TTC549 (cell line): ENCODE measurements around the gene SBF2.
A peak's percentile ranks its signal among the peaks of the same experiment; 100 is the strongest.
"Not testable (repeated sequence)": the region's sequence is repeated elsewhere in the genome, so short reads cannot be mapped to it uniquely, and the experiment has no call there.

ENCODE experiments used
- FAIRE-seq: peaks from 2 replicates; lab custom pipeline; 2012; peaks lifted over from hg19 to GRCh38; lab: Jason Lieb, UNC

Gene SBF2

DNA sequence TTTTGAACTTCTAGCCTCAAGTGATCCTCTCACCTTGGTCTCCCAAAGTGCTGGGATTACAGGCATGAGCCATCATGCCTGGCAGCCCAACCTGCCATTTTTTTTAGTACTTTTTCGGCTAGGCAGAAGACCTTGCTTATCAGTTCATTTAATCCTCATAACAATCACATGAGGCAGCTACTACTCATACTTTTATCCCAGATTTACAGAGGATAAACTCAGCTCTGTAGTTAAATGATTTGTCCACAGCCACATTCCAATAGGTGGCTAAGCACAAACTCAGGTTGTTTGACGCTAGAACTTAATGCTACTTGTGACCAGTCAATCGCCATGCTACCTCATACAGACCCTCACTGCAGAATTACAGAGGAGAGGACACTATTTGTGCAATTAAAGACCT is 28.1 kb downstream of the SBF2 start:
- FAIRE-seq: no peak

DNA sequence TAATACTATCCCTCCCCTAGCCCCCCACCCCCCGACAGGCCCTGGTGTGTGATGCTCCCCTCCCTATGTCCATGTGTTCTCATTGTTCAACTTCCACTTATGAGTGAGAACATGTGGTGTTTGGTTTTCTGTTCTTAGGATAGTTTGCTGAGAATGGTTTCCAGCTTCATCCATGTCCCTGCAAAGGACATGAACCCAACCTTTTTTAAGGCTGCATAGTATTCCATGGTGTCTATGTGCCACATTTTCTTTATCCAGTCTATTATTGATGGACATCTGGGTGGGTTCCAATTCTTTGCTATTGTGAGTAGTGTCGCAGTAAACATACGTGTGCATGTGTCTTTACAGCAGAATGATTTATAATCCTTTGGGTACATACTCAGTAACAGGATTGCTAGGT is 29.3 kb downstream of the SBF2 start:
- not testable (repeated sequence) for FAIRE-seq

DNA sequence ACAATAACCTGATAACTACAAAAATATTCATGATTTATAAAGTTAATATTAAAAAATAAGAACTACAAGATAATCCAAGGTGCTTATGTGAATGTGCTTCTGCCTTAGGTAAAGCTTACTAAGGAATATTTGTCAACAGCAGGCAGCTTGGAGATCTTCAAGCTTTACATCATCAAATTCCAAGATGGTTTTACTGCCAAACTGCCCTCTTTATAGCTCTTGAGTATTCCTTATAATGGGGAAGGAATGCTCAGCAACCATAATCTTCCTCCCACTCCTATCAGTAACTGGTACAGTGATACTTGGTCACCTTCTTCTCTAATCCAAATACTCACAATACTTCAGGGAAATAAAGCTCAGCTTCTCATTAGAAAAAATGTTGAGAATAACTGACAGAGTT is 30.1 kb downstream of the SBF2 start:
- FAIRE-seq: no peak

DNA sequence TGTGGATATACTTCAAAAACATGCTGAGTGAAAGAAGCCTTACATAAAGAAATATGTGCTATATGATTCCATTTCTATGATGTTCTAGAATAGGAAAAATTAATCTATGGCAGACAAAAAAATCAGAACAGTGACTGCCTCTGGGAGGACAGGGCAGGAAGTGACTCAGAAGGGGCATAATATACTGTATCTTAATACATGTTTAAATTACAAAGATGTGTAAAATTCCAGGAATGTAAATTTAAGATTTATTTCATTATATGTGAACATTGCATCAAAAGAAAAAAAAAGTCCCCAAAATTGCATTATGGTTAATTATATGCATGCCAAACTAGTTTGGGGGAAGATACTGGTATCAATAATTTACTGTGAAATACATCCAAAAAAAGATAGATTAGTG is 32.2 kb downstream of the SBF2 start:
- no peak for FAIRE-seq

DNA sequence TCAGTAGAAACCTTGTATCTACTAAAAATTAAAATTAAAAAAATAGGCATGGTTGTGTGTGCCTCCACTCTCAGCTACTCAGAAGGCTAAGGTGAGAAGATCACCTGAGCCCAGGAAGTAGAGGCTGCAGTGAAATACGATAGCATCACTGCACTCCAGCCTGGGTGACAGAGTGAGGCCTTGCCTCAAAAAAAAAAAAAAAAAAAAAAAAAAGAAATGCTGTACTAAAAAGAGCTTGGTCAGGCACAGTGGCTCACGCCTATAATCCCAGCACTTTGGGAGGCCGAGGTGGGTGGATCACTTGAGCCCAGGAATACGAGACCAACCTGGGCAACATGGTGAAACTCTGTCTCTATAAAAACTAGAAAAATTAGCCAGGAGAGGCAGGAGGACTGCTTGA is 36.5 kb downstream of the SBF2 start:
- no peak for FAIRE-seq

GRCh38 chr11:10255388-10256125 is 38.5 kb downstream of the SBF2 start:
- no peak for FAIRE-seq

DNA sequence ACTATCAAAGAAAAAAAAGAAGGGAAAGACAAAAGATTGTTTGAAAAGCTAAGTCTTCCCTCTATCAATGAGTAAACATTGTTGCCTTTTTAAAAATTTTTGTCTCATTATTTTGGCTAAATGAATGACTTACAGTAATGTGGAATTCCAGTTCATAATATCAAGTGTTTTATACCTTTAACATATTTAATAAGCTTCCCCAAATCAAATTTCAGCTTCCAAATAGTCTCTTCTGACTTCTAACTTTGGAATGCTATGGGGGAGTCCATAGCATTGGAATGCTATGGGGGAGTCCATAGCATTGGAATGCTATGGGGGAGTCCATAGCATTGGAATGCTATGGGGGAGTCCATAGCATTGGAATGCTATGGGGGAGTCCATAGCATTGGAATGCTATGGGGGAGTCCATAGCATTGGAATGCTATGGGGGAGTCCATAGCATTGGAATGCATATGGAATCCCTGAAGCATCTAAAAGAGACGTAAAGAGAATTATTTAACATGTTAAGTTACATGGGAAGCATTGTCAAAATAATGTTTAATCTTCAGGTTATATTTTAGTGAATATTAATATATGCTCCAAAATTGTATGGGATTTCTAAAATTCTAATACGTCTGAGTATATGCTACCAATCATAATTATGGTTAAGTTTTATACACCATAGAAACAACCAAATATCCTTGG is 44.4 kb downstream of the SBF2 start:
- not testable (repeated sequence) for FAIRE-seq

- FAIRE-seq: no peak
Observed at GRCh38 chr11:10247011-10247410, 47.0 kb downstream of the SBF2 start.

DNA sequence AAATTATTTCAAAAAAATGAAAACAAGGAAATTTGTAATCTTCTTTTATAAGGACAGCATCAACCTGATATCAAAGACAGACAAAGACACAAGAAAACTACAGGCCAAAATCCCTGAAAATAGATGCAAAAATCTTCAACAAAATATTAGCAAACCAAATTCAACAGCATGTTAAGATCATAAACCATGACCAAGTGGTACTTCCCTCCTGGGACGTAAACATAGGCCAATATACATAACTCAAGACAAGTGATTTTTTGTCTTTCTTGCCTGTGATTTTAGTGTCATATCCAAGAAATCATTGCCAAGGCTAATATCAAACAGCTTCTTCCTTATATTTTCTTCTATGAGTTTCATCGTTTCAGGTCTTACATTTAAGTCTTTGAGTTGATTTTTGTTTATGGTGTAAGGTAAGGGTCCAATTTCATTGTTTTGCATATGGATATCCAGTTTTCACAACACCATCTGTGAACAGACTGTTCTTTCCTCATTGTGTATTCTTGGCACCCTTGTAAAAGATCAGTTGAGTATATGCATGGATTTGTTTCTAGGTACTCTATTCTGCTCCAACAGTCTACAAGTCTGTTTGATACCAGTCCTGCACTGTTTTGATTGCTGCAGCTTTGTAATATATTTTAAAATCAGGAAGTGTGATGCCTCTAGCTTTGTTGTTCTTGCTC is 50.0 kb downstream of the SBF2 start:
- no peak for FAIRE-seq

GRCh38 chr11:10236840-10237239 is 57.2 kb downstream of the SBF2 start:
- no peak for FAIRE-seq

DNA sequence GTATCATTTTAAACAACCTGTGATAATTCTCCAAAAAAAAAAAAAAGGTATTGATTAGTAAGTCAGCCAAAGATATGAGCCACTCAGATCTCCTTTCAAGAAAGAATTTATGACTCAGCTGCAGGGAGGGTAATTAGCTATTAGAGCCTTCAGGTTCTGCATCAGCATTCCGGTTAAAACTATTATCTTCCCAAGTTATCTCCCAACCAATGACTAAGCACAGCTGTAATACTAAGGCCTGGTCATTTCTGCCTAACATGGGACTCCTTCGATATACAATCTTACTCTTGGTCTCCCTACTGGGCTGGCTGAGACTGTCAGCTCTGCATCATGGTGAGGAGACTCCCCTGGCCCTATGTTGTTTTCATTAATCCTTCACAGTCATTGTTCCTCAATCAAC is 60.4 kb downstream of the SBF2 start:
- no peak for FAIRE-seq

DNA sequence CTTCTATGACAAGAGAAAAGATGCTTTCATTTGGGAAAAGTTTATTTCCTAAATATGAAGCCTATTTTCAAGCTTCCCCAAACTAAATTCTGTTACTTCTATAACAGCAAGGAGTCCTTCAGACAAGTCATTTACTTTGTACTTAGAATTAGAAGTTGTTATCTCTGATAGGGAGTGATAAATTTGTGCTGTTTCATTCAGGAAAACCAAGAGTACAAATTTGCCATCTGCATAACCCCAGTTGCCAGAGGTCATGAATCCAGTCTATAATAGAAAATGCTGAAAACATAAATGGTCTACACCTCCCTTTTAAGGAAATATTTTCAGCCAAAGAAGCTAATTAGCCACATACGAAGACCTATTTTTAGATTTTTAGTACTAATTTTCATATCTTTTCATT is 61.3 kb downstream of the SBF2 start:
- no peak for FAIRE-seq

GRCh38 chr11:10231803-10232202 is 62.2 kb downstream of the SBF2 start:
- not testable (repeated sequence) for FAIRE-seq

GRCh38 chr11:10225553-10225952 is 68.5 kb downstream of the SBF2 start:
- no peak for FAIRE-seq

GRCh38 chr11:10222399-10222798 is 71.6 kb downstream of the SBF2 start:
- FAIRE-seq: no peak

DNA sequence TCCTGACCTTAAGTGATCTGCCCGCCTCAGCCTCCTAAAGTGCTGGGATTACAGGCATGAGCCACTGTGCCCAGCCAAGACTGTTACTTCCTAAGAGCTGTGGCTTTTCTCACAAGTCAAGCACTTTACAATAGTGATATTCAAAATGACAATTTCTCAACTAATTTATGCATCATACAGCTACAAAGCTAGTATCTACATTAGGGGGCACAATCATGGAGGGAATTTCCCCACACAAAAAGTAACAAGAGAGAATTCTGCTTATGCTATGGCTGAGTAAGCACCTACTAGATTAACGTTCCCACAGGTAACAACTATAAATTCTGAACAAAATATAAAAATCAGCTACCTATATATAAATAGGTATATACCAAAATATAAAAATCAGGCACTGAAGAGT is 72.7 kb downstream of the SBF2 start:
- no peak for FAIRE-seq

DNA sequence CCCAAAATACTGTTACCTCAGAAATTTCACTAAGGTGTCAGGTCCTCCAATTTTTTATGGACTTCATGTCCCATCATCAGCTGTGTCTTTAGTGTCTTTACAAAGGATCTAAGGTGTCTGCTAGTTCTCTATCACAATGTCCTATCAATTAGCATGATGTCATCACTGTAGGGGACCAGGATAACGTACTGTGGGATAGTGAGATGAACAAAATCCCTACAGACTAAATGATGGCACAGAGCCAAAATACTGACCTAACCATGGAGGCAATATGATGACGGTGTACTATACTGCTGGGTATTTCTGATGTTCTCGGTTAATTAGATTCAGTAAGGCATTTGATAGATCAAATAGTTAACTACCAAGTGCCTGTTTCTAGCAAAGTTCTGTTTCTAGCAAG is 82.5 kb downstream of the SBF2 start:
- no peak for FAIRE-seq

GRCh38 chr11:10209326-10209725 is 84.7 kb downstream of the SBF2 start:
- FAIRE-seq: no peak

GRCh38 chr11:10208131-10208575 is 85.9 kb downstream of the SBF2 start:
- peak; percentile 85 for FAIRE-seq

GRCh38 chr11:10205928-10206327 is 88.1 kb downstream of the SBF2 start:
- no peak for FAIRE-seq

DNA sequence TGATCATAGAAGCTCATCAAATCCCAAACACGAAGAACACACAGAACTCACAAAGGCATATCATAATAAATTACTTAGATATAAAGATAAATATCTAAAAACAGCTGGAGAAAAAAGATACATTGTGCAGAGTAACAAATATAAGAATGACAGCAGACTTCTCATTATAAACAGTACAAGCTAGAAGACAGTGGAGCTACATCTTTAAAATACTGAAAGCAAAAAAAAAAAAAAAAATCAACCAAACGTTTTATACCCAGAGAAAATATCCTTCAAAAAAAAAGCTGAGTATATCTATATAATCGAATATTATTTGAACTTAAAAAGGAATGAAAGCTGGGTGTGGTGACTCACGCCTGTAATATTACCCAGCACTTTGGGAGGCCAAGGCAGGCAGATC is 90.0 kb downstream of the SBF2 start:
- peak; percentile 76 for FAIRE-seq

- FAIRE-seq: no peak
Observed at GRCh38 chr11:10201343-10201742, 92.7 kb downstream of the SBF2 start.

DNA sequence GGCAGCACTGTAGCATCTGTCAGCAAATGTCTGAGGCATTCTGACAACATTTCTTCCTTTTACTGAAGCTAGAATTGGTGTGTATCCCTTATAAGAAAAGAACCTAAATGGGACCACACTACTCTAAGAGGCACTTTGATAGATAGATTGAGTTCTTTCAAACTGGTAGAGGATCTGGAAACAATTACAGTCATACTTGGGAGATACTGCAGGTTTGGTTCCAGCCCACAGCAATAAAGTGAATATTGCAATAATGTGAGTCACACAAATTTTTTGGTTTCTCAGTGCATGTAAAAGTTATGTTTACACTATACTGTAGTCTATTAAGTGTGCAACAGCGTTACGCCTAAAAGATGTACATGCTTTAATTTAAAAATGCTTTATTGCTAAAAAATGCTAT is 96.9 kb downstream of the SBF2 start:
- no peak for FAIRE-seq
